SK-N-MC (cell line): Measurements from ENCODE around the gene PRKCG.

Experiments used
- EZH2 ChIP-seq: fragments of 200-600 bp; sonication (generic); IDR thresholded peaks from one replicate; pipeline ENCODE4 v1.6.1; 2017; ENCODE audit warnings: antibody characterized with exemption
- POLR2AphosphoS5 ChIP-seq: IDR thresholded peaks from 2 replicates; pipeline ENCODE4 v1.6.1; 2012; ENCODE audit warnings: mild to moderate bottlenecking, low read depth, low read length, borderline replicate concordance

GRCh38 chr19:53866865-53867224 lies 15.2 kb upstream of the PRKCG start:
- TF ChIP-seq EZH2 (no peak), POLR2AphosphoS5 (no peak)
